GM19463 (cell line): Measurements from ENCODE around the gene SPATA31E1.
"Not testable (repeated sequence)": the region's sequence is repeated elsewhere in the genome, so short reads cannot be mapped to it uniquely, and the experiment has no call there.

Experiments
- ATAC-seq: cut with Tn5 transposase; IDR thresholded peaks from one replicate; pipeline ENCODE4 v1.9.1; 2021; ENCODE audit warnings: mild to moderate bottlenecking, moderate library complexity; ENCODE audit not compliant: unreplicated experiment

Gene SPATA31E1

DNA sequence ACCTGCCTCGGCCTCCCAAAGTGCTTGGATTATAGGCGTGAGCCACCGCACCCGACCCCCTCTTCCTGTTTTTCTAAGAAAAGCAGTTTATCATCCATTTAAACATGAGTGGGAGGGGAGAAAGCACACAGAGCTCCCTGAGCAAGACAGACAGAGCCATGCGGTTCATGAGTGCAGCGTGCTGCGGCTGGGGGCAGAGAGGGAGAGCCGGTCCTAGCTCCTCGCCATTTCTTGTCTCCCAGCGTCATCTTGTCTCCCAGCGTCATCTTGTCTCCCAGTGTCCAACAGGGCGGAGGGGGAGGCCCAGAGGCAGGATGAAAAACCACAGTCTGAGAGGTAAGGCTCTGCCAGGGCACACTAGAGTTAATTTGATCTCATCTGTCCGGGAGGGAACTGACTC is 36.3 kb downstream of the SPATA31E1 start:
- ATAC-seq: not testable (repeated sequence)

DNA sequence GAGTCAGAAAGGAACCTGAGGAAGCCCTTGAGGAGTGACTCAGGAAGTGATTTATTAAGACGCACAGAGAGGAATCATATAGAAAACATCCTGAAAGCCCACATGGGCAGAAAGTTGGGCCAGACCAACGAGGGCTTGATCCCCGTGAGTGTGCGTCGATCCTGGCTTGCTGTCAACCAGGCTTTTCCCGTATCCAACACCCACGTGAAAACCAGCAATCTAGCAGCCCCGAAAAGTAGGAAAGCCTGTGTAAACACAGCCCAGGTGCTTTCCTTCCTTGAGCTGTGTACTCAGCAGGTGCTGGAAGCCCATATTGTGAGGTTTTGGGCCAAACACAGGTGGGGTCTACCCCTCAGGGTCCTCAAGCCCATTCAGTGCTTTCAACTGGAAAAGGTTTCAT is 38.9 kb downstream of the SPATA31E1 start:
- ATAC-seq: not testable (repeated sequence)

DNA sequence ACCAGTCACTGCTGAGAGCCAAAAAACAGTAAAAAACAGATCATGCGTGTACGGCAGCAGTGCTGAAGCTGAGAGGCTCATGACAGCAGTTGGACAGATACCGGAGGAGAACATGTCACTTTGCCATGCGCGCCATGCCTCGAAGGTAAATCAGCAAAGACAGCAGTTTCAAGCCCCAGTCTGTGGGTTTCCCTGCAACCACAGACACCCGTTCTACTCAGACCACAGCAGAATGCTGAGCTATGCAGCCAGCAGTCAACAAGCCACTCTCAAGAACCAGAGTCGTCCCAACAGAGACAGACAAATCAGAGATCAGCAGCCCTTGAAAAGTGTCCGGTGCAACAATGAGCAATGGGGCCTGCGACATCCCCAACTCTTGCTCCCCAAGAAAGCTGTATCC is 40.3 kb downstream of the SPATA31E1 start:
- ATAC-seq: not testable (repeated sequence)

DNA sequence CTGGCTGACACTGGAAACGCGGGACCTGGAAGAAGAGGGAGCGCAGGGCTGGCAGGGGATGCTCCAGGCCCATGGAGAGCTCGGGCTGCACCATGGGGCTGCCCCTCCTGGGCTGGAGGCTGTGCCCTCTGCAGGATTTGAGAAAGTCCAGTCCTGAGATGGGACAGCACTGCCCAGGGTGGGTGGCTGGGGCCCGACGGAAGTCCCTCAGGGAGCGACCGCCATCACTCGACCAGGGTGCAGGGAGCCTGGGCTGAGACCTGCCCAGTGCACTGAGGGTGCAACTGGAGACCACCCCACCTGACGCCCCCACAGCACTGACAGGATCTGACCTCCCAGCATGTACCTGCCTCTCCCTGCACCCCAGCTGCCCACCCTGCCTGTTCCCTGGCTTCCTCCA is 42.2 kb downstream of the SPATA31E1 start:
- not testable (repeated sequence) for ATAC-seq

DNA sequence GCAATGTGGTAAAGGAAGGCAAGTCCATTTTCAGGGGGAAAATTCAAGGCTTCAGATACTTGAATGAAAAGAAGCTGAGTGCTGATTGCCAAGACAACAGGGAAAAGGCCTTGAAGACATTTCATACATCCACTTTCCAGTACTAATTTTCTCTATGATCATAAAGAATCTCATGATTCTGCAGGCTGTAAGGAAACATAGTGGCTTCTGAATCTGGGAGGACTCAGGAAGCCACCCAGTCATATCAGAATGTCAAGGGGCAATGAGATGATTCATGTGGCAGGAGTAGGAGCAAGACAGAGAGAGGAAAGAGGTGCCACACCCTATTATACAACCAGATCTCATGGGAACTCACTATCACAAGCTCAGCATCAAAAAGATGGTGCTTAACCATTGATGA is 46.5 kb downstream of the SPATA31E1 start:
- not testable (repeated sequence) for ATAC-seq

DNA sequence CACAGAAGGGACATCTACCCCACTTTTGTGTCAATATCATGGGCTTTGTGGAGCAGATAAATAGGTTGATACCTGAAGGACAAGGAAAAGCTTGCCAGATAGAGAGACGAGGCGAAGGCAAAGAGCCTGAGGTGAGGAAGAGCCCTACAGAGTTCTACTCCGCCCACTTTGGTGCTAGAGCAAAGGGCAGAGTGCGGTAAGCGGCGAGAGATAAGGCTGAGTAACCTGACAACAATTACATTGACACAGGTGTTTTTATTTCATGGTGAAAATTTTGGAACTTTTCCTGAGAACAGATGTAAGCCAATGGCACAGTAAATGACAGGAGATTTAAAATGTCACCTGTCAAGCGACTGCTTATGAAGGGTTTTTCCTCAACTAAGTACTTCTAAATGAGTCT is 51.8 kb downstream of the SPATA31E1 start:
- ATAC-seq: not testable (repeated sequence)

DNA sequence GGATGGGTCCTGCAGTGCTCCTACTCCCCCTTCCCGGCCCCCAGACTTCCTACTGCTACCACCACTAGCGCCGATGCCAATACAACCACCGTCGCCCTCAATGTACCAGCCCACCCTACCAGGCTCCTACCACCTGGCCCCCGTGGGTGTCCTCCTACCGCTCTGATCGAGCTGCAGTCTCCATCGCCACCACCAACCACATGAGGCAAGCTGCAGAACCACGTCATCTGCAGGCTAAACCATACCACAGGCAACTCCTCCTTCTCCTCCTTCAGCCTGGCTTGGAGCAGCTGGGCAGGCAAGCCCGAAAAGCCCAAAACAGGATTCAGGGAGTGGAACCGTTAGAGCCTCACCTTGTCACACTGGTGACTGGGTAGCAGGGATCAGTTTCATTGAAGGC is 54.7 kb downstream of the SPATA31E1 start:
- ATAC-seq: not testable (repeated sequence)

DNA sequence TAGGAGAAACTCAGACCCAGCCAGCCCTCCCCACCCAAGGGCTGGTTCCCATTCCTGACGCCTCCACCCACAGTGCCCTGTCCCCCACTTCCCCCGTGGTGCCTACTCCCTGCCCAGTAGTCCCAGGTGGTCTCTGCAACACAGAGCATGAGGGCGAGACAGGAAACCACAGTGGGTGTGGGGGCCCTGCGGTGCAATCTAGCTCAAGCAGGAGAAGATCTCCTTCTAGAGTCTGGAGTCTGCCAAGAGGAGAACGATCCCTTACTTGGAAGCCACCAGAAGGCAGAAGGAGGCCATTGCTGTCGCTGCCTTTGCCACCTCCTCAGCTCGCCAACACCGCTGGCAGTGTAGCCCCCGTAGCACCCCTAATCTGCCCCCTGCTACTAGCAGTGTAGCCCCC is 55.2 kb downstream of the SPATA31E1 start:
- not testable (repeated sequence) for ATAC-seq

DNA sequence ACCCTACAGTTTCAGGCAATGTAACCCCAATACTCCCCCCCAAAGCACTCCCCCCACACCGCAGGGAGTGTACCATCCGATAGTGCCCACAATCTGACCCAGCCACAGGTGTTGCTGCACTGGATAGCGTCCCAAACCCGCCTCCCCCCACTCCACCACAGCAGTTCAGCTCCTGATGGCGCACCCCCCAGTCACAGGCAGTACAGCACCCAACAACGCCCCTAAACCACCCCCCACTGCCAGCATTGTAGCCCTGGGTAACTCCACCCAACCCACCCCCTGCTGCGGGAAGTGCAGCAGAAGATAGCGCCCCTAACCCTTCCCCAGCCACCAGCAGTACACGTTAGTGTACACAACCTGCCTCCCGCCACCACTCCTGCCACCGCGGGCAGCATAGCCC is 55.7 kb downstream of the SPATA31E1 start:
- ATAC-seq: not testable (repeated sequence)
